Measurements from ENCODE around the gene TESPA1. TPM values are rescaled to one million over a fixed set of nuclear protein-coding genes. Genes with fewer than 3 reads are reported as not detected.
A peak's percentile ranks its signal among the peaks of the same experiment; 100 is the strongest.
"Not testable (repeated sequence)": the region's sequence is repeated elsewhere in the genome, so short reads cannot be mapped to it uniquely, and the experiment has no call there.

Gene TESPA1
- polyA plus RNA-seq, 6 donors from 2014 or later = 16.5 to 23.2 (median 18.3) TPM

DNA sequence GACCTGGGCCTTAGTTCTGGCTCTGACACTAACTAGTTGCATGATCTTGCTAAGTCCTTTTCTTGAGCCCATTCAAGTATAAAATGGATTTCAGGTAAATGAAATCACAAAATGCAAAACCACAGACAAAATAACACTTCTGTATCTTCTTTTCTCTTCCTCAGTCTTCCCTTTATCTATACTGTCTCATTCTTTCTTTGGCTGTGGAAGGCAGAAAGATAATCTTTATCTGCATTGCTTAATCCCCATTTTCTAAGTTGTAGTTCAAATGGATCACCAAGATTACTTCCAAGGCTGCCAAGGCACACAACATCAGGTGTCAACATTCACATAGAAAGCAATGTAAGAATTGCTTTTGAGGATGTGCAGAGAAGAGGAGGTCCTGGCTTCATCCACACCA is 30.3 kb downstream of the TESPA1 start:
- DNase-seq (no peak), ATAC-seq (ENCODE audit: low read depth in 2 of 2) (no peak)
- peaks cover 5 to 13% (median 7%) of the 10 kb centered on the region in 3 donors for H3K4me1 Mint-ChIP-seq
- peaks cover 0 to 6% (median 4%) of the 10 kb centered on the region in 7 donors for H3K9me3 Mint-ChIP-seq
- H3K4me3 Mint-ChIP-seq = no peak overlapping the region
- peak overlapping the region in 2 of 6 donors; percentile 39 to 73 for H3K27ac Mint-ChIP-seq
- no peaks in the 10 kb centered on the region for H3K27me3 Mint-ChIP-seq
- H3K36me3 Mint-ChIP-seq = peaks cover 26 to 36% of the 10 kb centered on the region in 2 donors

- DNase-seq (no peak), ATAC-seq (ENCODE audit: low read depth in 2 of 2) (no peak)
- Mint-ChIP-seq H3K9me3 (peaks cover 0 to 6% (median 4%) of the 10 kb centered on the region in 7 donors), H3K4me1 (peaks cover 0 to 2% (median 0%) of the 10 kb centered on the region in 3 donors), H3K27ac (peak overlapping the region in 3 of 6 donors; percentile 14 to 44 (median 35)), H3K36me3 (peaks cover 27 to 47% of the 10 kb centered on the region in 2 donors), H3K4me3 (no peak overlapping the region), H3K27me3 (no peaks in the 10 kb centered on the region)
These were observed 34.4 kb downstream of the TESPA1 start for GRCh38 chr12:54950071-54950727.

- DNase-seq (no peak), ATAC-seq (ENCODE audit: low read depth in 2 of 2) (no peak)
- H3K27ac Mint-ChIP-seq = peak overlapping the region in 3 of 6 donors; percentile 26 to 64 (median 53)
- H3K9me3 Mint-ChIP-seq = peaks cover 0 to 6% (median 4%) of the 10 kb centered on the region in 7 donors
- H3K4me1 Mint-ChIP-seq = no peaks in the 10 kb centered on the region
- no peak overlapping the region for H3K4me3 Mint-ChIP-seq
- H3K27me3 Mint-ChIP-seq = no peaks in the 10 kb centered on the region
- peaks cover 24 to 47% of the 10 kb centered on the region in 2 donors for H3K36me3 Mint-ChIP-seq
These were observed 35.4 kb downstream of the TESPA1 start for GRCh38 chr12:54949073-54949711.

- no peak for DNase-seq
- Mint-ChIP-seq H3K36me3 (peaks cover 19 to 43% of the 10 kb centered on the region in 2 donors), H3K27ac (peak overlapping the region in 3 of 6 donors; percentile 29 to 79 (median 62)), H3K27me3 (no peaks in the 10 kb centered on the region), H3K4me3 (no peak overlapping the region), H3K4me1 (no peaks in the 10 kb centered on the region), H3K9me3 (peaks cover 0 to 6% (median 4%) of the 10 kb centered on the region in 7 donors)
- ATAC-seq (ENCODE audit: low read depth in 2 of 2) = no peak
These were observed 36.4 kb downstream of the TESPA1 start for GRCh38 chr12:54948171-54948570.

DNA sequence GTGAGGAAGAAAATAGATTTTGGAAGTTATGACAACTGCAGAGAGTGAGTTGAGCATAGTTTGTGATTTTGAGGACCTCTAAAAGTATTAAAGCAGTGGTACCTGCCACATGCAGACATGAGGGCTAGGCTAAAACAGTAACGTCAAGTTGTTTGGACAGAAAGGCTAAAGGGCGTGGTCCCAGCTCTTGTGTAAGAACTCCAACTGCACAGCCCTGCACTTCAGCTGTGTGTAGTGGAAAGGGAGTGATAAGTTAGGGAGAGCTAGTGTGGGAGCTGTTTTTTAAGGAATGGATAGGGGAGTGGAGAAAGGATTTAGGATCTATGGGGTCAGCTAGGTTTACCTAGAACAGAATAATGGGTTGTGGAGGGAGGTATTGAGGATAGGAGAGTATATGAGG is 39.5 kb downstream of the TESPA1 start:
- Mint-ChIP-seq H3K4me1 (no peaks in the 10 kb centered on the region), H3K27me3 (no peaks in the 10 kb centered on the region), H3K27ac (no peak overlapping the region), H3K4me3 (no peak overlapping the region), H3K9me3 (no peaks in the 10 kb centered on the region), H3K36me3 (peaks cover 5 to 21% of the 10 kb centered on the region in 2 donors)
- DNase-seq = no peak
- ATAC-seq (ENCODE audit: low read depth in 2 of 2) = no peak

DNA sequence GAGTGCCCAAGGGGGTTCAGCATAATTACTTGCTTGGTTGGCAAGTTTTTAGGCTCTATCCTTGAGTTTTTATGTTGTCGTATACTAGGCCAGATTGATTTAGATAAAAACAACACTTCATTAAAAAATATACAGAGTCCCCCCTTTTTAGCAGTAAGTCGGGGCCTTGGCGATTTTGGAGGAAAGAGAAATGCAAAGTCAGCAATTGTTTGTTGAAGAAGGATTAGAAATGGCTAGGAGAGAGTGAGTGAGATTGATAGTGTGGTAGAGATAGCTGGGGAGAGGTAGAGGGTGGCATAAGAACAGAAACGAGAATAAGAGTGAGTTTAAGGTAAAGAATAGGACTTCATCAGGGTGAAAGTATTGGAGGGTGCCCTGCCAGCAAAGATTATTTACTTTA is 41.3 kb downstream of the TESPA1 start:
- H3K4me3 Mint-ChIP-seq; ATAC-seq (ENCODE audit: low read depth in 2 of 2); DNase-seq; H3K27ac Mint-ChIP-seq; H3K4me1 Mint-ChIP-seq; H3K9me3 Mint-ChIP-seq; H3K27me3 Mint-ChIP-seq: not testable (repeated sequence)
- peaks cover 1 to 16% of the 10 kb centered on the region in 2 donors for H3K36me3 Mint-ChIP-seq

DNA sequence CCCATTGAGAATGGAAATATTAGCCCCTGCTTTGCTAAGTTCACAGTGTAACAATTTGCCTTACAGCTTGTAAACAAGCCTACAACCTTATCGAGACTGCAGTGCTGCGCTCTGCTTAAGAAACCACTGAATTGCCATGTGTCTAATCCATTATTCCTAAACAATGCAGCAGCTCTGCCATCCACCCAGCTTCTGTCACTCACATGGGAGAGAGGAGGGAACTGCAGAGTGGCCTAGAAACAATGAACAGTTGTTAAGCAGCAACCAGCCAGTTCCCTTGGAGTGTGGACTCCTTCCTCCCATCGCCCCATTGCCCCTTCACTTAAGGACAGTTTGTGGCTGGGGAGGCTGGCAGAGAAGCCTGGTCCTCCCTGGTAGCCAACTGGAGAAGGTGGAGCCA is 42.9 kb downstream of the TESPA1 start:
- no peaks in the 10 kb centered on the region for H3K4me1 Mint-ChIP-seq

DNA sequence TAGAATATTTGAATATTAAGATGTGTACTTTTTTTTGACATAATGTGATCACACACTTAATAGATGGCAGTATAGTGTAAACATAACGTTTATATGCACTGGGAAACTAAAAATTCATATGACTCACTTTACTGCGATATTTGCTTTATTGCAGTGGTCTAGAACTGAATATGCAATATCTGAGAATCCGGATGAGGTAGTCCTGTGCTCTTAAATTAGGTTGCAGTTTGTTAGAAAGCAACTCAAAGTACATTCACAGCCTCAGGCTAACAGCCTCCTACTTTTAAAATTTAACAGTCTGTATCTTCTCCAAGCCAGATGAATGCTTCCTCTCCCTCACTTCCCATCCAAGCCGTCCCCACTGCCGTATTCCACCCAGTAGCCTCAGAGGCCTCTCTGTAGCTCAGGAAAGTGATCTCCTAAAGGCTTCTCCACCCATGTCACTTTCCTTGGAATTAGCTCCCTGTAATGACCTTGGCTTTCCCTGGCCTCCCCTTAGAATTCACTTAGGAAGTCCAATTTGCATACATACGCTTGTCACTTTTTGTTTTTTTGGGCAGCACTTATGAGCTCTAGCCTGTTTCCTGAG is 43.7 kb downstream of the TESPA1 start:
- Mint-ChIP-seq H3K4me1 (peaks cover 0 to 4% (median 3%) of the 10 kb centered on the region in 3 donors), H3K36me3 (no peaks in the 10 kb centered on the region), H3K27ac (peak overlapping the region in 1 of 6 donors; percentile 30), H3K27me3 (peaks cover 0 to 5% (median 0%) of the 10 kb centered on the region in 3 donors), H3K4me3 (no peak overlapping the region), H3K9me3 (no peaks in the 10 kb centered on the region)
- DNase-seq (no peak), ATAC-seq (ENCODE audit: low read depth in 2 of 2) (no peak)

More for the DNA sequence above, 42.9 kb downstream of the TESPA1 start:
- ATAC-seq (ENCODE audit: low read depth in 2 of 2) = no peak
- Mint-ChIP-seq H3K9me3 (no peaks in the 10 kb centered on the region), H3K27me3 (peaks cover 0 to 5% (median 0%) of the 10 kb centered on the region in 3 donors), H3K36me3 (peaks cover 0 to 3% of the 10 kb centered on the region in 2 donors), H3K27ac (peak overlapping the region in 1 of 6 donors; percentile 10), H3K4me3 (no peak overlapping the region)
- no peak for DNase-seq

DNA sequence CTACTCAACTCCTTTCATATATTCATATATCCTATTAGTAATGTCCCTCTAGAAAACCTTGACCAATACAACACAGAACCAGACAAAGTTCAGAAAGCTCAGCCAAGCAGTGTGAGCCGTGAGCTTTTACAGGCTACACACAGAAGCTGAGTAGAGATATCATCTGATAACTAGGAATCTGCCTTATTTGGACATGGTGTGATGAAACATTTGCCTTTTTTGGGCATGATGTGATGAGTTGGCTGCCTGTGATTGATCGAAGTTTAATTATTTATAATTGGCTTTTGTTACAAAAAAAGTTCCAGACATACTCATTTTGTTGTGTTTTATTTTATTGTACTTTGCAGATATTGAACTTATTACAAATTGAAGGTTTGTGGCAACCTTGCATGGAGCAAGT is 46.6 kb downstream of the TESPA1 start:
- Mint-ChIP-seq H3K36me3 (no peaks in the 10 kb centered on the region), H3K27me3 (peaks cover 0 to 5% (median 0%) of the 10 kb centered on the region in 3 donors), H3K9me3 (peaks cover 0 to 2% (median 0%) of the 10 kb centered on the region in 7 donors), H3K4me3 (peak overlapping the region in 1 of 8 donors; percentile 15), H3K27ac (peak overlapping the region in 1 of 6 donors; percentile 24), H3K4me1 (peaks cover 7 to 10% (median 9%) of the 10 kb centered on the region in 3 donors)
- DNase-seq = no peak
- no peak for ATAC-seq (ENCODE audit: low read depth in 2 of 2)

DNA sequence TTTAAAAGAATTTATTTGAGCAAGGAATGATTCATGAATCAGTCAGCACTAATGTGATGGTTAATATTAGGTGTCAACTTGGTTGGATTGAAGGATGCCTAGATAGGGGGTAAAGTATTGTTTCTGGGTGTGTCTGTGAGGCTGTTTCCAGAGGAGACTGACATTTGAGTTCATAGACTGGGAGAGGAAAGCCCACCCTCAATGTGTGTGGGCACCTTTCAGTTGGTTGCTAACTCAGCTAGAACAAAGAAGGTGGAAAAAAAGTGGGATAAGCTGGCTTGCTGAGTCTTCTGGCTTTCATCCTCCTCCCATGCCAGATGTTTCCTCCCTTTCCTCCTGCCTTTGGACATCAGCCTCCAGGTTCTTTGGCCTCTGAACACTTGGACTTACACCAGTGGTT is 47.2 kb downstream of the TESPA1 start:
- Mint-ChIP-seq H3K4me1 (peaks cover 7 to 10% (median 9%) of the 10 kb centered on the region in 3 donors), H3K4me3 (no peak overlapping the region), H3K36me3 (peaks cover 0 to under 1% of the 10 kb centered on the region in 2 donors), H3K27me3 (peaks cover 0 to 5% (median 0%) of the 10 kb centered on the region in 3 donors), H3K27ac (no peak overlapping the region), H3K9me3 (peaks cover 0 to 2% (median 0%) of the 10 kb centered on the region in 7 donors)
- DNase-seq = no peak
- ATAC-seq (ENCODE audit: low read depth in 2 of 2) = no peak

- H3K4me3 Mint-ChIP-seq = no peak overlapping the region
These were observed 47.8 kb downstream of the TESPA1 start for GRCh38 chr12:54936736-54937135.

DNA sequence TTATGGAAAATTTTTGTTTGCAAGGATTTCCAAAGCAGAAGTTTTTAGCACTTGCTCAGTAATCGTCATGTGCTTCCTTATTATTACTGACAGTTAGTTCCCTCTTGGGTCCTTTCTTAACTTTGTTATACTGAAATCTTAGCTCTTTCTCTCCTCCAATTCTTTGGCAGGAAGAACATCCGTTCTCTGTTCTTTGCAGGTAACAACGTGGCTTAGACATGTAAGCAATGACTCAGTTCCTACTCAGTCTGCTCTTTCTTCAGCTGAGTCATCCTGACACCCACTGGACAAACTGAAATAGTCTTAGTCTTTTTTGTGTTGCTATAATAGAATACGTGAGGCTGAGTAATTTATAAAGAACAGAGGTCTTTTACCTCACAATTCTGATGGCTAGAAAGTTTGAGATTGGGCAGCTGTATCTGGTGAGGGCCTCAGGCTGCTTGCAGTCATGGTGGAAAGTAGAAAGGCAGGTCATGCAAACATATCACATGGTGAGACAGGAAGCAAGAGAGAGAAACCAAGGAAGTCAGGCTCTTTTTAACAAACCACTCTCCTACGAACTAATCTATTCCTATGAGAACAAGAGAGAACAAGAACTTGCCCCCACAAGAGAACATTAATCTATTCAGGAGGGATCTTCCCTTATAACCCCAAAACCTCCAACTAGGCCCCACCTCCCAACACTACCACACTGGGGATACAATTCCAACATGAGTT is 49.2 kb downstream of the TESPA1 start:
- ATAC-seq (ENCODE audit: low read depth in 2 of 2) (no peak), DNase-seq (no peak)
- peaks cover 7 to 10% (median 9%) of the 10 kb centered on the region in 3 donors for H3K4me1 Mint-ChIP-seq
- no peak overlapping the region for H3K4me3 Mint-ChIP-seq
- peaks cover 0 to 5% (median 0%) of the 10 kb centered on the region in 3 donors for H3K27me3 Mint-ChIP-seq
- H3K9me3 Mint-ChIP-seq = peaks cover 7 to 15% (median 8%) of the 10 kb centered on the region in 7 donors
- peaks cover 8 to 20% of the 10 kb centered on the region in 2 donors for H3K36me3 Mint-ChIP-seq
- peak overlapping the region in 1 of 6 donors; percentile 7 for H3K27ac Mint-ChIP-seq

More at GRCh38 chr12:54936736-54937135, 47.8 kb downstream of the TESPA1 start:
- peaks cover 7 to 10% (median 9%) of the 10 kb centered on the region in 3 donors for H3K4me1 Mint-ChIP-seq
- peaks cover 0 to 7% of the 10 kb centered on the region in 2 donors for H3K36me3 Mint-ChIP-seq
- no peak for ATAC-seq (ENCODE audit: low read depth in 2 of 2)
- H3K27ac Mint-ChIP-seq = peak overlapping the region in 1 of 6 donors; percentile 23
- peaks cover 0 to 3% (median 0%) of the 10 kb centered on the region in 7 donors for H3K9me3 Mint-ChIP-seq
- no peak for DNase-seq
- H3K27me3 Mint-ChIP-seq = peaks cover 0 to 5% (median 0%) of the 10 kb centered on the region in 3 donors

GRCh38 chr12:54934419-54934818 is 50.1 kb downstream of the TESPA1 start:
- no peak for DNase-seq
- H3K4me1 Mint-ChIP-seq = peaks cover 7 to 10% (median 9%) of the 10 kb centered on the region in 3 donors
- no peak overlapping the region for H3K4me3 Mint-ChIP-seq
- peaks cover 0 to 5% (median 0%) of the 10 kb centered on the region in 3 donors for H3K27me3 Mint-ChIP-seq
- no peak for ATAC-seq (ENCODE audit: low read depth in 2 of 2)
- peaks cover 10 to 30% of the 10 kb centered on the region in 2 donors for H3K36me3 Mint-ChIP-seq
- H3K27ac Mint-ChIP-seq = no peak overlapping the region
- H3K9me3 Mint-ChIP-seq = peaks cover 13 to 24% (median 18%) of the 10 kb centered on the region in 7 donors
